ENCODE data around the gene SNCA.

GRCh38 chr4:89727238-89727637 lies 109.7 kb downstream of the SNCA start:
- TF ChIP-seq CTCF (IDR thresholded peaks at IDR 0.05), result no peak
- no peak for TF ChIP-seq EZH2phosphoT487 (IDR thresholded peaks at IDR 0.05)
